Transverse colon (tissue), 4 donors: ENCODE data around the gene PDE8A. TPM values are rescaled to one million over a fixed set of nuclear protein-coding genes. Genes with fewer than 3 reads are reported as not detected.
A peak's percentile ranks its signal among the peaks of the same experiment; 100 is the strongest.

Source experiments
- DNase-seq: peaks from one replicate; pipeline ENCODE4 v3.0.0-alpha.2; 2019
- H3K27ac ChIP-seq, 4 donors: fragments of 200-600 bp; sonication (generic); 2 replicates each; pipeline ENCODE4 v1.5.1; 2016 to 2018; ENCODE audit warnings: inconsistent platforms in 4 of 4
- H3K27me3 ChIP-seq: fragments of 200-600 bp; sonication (generic); 2 replicates; pipeline ENCODE4 v1.5.1; 2017; ENCODE audit warnings: inconsistent platforms
- H3K36me3 ChIP-seq, 4 donors: fragments of 200-600 bp; sonication (generic); 2 replicates each; pipeline ENCODE4 v1.5.1; 2017 to 2019; ENCODE audit warnings: inconsistent platforms in 4 of 4
- H3K4me1 ChIP-seq, 4 donors: fragments of 200-600 bp; sonication (generic); 2 replicates each; pipeline ENCODE4 v1.5.1; 2017 to 2020; ENCODE audit warnings: inconsistent platforms in 4 of 4
- H3K4me3 ChIP-seq, 4 donors: fragments of 200-600 bp; sonication (generic); 1 replicate in 1 of 4; 2 replicates in 3 of 4; pipeline versions ENCODE4 v1.5.1 to v1.6.1; 2017 to 2019; ENCODE audit warnings: inconsistent platforms in 4 of 4
- H3K9me3 ChIP-seq, 2 donors: fragments of 200-600 bp; sonication (generic); 2 replicates each; pipeline ENCODE4 v1.5.1; 2017 to 2019; ENCODE audit warnings: inconsistent platforms in 2 of 2
- CTCF ChIP-seq, 5 experiments: fragments of 200-600 bp in 3 of 5; fragments of 450-650 bp in 2 of 5; sonication (generic) in 3 of 5; IDR thresholded peaks; 1 replicate in 2 of 5; 2 replicates in 3 of 5; pipeline ENCODE4 v1.5.1; 2016 to 2017; ENCODE audit warnings: antibody characterized with exemption in 5 of 5, inconsistent platforms in 3 of 5, mild to moderate bottlenecking in 2 of 5, moderate library complexity in 1 of 5
- EP300 ChIP-seq: sonication (generic); formaldehyde crosslinking; IDR thresholded peaks from one replicate; pipeline ENCODE4 v1.6.1; 2017; ENCODE audit warnings: antibody characterized with exemption, low read depth
- POLR2A ChIP-seq: fragments of 450-650 bp; IDR thresholded peaks from one replicate; pipeline ENCODE4 v1.6.1; 2016; ENCODE audit warnings: antibody characterized with exemption, mild to moderate bottlenecking, moderate library complexity
- POLR2AphosphoS5 ChIP-seq, 3 donors: sonication (generic); formaldehyde crosslinking; IDR thresholded peaks; one replicate each; pipeline ENCODE4 v1.6.1; 2016; ENCODE audit warnings: antibody characterized with exemption in 3 of 3
- WGBS, 2 donors: methylation state at CpG; one replicate each; pipeline ENCODE4 v1.1.5; 2018; ENCODE audit warnings: low coverage in 1 of 2; 5-methylcytosine and 5-hydroxymethylcytosine counted together
- in situ Hi-C, 4 donors: fragments of 200-750 bp; cut with MboI; loops; one replicate each; pipeline versions ENCODE4 v1.15.0 to v1.15.1; 2017; ENCODE audit warnings: low sequenced_read_pairs in 3 of 4, low pct_ligation_motif_present in 1 of 4, low pct_unique_long_range_greater_than_20kb in 1 of 4
- intact Hi-C: fragments of 100-400 bp; cut with DNase I; formaldehyde crosslinking; loops from one replicate; pipeline ENCODE4 v1.15.1; 2023; ENCODE audit warnings: low total_unique reads
- total RNA-seq, 4 donors: library from RNA; depleted of rRNA; stranded (reverse); fragments of >200 nt; gene quantifications; one replicate each; pipeline ENCODE4 v1.1.0, GENCODE V29; 2016

The PDE8A gene
- total RNA-seq, 4 donors from 2014 or later, result 115 to 188 (median 165) TPM

GRCh38 chr15:85031944-85032558 is 50.4 kb downstream of the PDE8A start:
- in situ Hi-C loops, result loop anchor here in 1 of 4 donors (10.0 kb wide), 1 partner anchor 57 kb away; no protein-coding TSS in a partner anchor
- H3K27me3 ChIP-seq, result no peaks in the 10 kb centered on the region
- H3K9me3 ChIP-seq, result no peaks in the 10 kb centered on the region
- H3K36me3 ChIP-seq, result no peaks in the 10 kb centered on the region
- peak overlapping the region; percentile 71 to 83 (median 81) for H3K27ac ChIP-seq
- TF ChIP-seq EP300 (no peak), CTCF (IDR thresholded peaks at IDR 0.05) (no peak), POLR2A (no peak), POLR2AphosphoS5 (IDR thresholded peaks at IDR 0.05) (no peak)
- H3K4me3 ChIP-seq, result peak overlapping the region in 2 of 4 donors; percentile 2 to 3
- H3K4me1 ChIP-seq, result peaks cover 39 to 97% (median 72%) of the 10 kb centered on the region in 4 donors
- DNase-seq, result no peak
- WGBS, 2 donors, result 57 to 62% methylated on average over 2 of the region's 2 CpGs
- intact Hi-C loops, result no loop called here

- H3K27me3 ChIP-seq, result no peaks in the 10 kb centered on the region
- 19 to 67% methylated on average over 1 of the region's 1 CpG for WGBS, 2 donors
- H3K4me1 ChIP-seq, result peaks cover 34 to 88% (median 63%) of the 10 kb centered on the region in 4 donors
- in situ Hi-C loops, result loop anchor here in 1 of 4 donors (10.0 kb wide), 1 partner anchor 58 kb away; no protein-coding TSS in a partner anchor
- TF ChIP-seq CTCF (IDR thresholded peaks at IDR 0.05) (no peak), POLR2AphosphoS5 (IDR thresholded peaks at IDR 0.05) (no peak), POLR2A (no peak), EP300 (no peak)
- H3K36me3 ChIP-seq, result no peaks in the 10 kb centered on the region
- intact Hi-C loops, result no loop called here
- peak overlapping the region; percentile 71 to 83 (median 81) for H3K27ac ChIP-seq
- peak overlapping the region in 1 of 4 donors; percentile 4 for H3K4me3 ChIP-seq
- no peak for DNase-seq
- H3K9me3 ChIP-seq, result no peaks in the 10 kb centered on the region
Measured at GRCh38 chr15:85033148-85033547, 51.5 kb downstream of the PDE8A start.

GRCh38 chr15:85034276-85034675 is 52.6 kb downstream of the PDE8A start:
- Histone ChIP-seq H3K4me3 (no peak overlapping the region), H3K9me3 (no peaks in the 10 kb centered on the region), H3K4me1 (peaks cover 30 to 77% (median 58%) of the 10 kb centered on the region in 4 donors), H3K27me3 (no peaks in the 10 kb centered on the region), H3K36me3 (no peaks in the 10 kb centered on the region), H3K27ac (no peak overlapping the region)
- intact Hi-C loops (no loop called here), in situ Hi-C loops (loop anchor here in 1 of 4 donors (10.0 kb wide), 1 partner anchor 59 kb away; no protein-coding TSS in a partner anchor)
- WGBS, 2 donors, result 87 to 89% methylated on average over 5 of the region's 5 CpGs
- DNase-seq, result no peak
- TF ChIP-seq POLR2AphosphoS5 (IDR thresholded peaks at IDR 0.05), result no peak
- no peak for TF ChIP-seq EP300
- TF ChIP-seq POLR2A, result no peak
- no peak for TF ChIP-seq CTCF (IDR thresholded peaks at IDR 0.05)

GRCh38 chr15:85035980-85036379 is 54.3 kb downstream of the PDE8A start:
- TF ChIP-seq POLR2AphosphoS5 (IDR thresholded peaks at IDR 0.05) (no peak), POLR2A (no peak), EP300 (no peak), CTCF (IDR thresholded peaks at IDR 0.05) (no peak)
- H3K27ac ChIP-seq, result no peak overlapping the region
- H3K9me3 ChIP-seq, result no peaks in the 10 kb centered on the region
- no peaks in the 10 kb centered on the region for H3K36me3 ChIP-seq
- DNase-seq, result no peak
- H3K27me3 ChIP-seq, result no peaks in the 10 kb centered on the region
- in situ Hi-C loops (loop anchor here in 1 of 4 donors (10.0 kb wide), 1 partner anchor 61 kb away; no protein-coding TSS in a partner anchor), intact Hi-C loops (no loop called here)
- peaks cover 15 to 64% (median 43%) of the 10 kb centered on the region in 4 donors for H3K4me1 ChIP-seq
- H3K4me3 ChIP-seq, result no peak overlapping the region
